ENCODE data around the gene AKNAD1. TPM values are rescaled to one million over a fixed set of nuclear protein-coding genes. Genes with fewer than 3 reads are reported as not detected.

AKNAD1 gene
- total and polyA plus RNA-seq, 2 of the 8 experiments (the other 6 are each of a cell fraction or from before 2014, with no cell fraction given) = not detected

- no peak for FAIRE-seq
- WGBS, 2 experiments (ENCODE audit: extremely low coverage in 1 of 2, insufficient coverage in 1 of 2, insufficient read length in 1 of 2, insufficient replicate concordance in 2 of 2, low coverage in 1 of 2, low lambda C conversion rate in 2 of 2, missing lambda C conversion rate in 1 of 2) = 95% methylated on average over 11 of the region's 11 CpGs; no CpG with 5 or more reads in 1 of the 2 experiments
- TF ChIP-seq HDAC6 (IDR thresholded peaks at IDR 0.05; ENCODE audit: low read depth, low read length) (no peak), KDM1A (IDR thresholded peaks at IDR 0.05; ENCODE audit: borderline replicate concordance, low read length) (no peak), TAF1 (IDR thresholded peaks at IDR 0.05; ENCODE audit: low read depth, low read length) (no peak), E2F6 (IDR thresholded peaks at IDR 0.05) (no peak), NANOG (IDR thresholded peaks at IDR 0.05; ENCODE audit: insufficient read depth, low read depth, low read length, poor library complexity, severe bottlenecking) (no peak), RAD21 (IDR thresholded peaks at IDR 0.05 in 1 of 2, conservative IDR thresholded peaks at IDR 0.05 in 1 of 2; ENCODE audit: low read depth in 2 of 2, low read length in 2 of 2) (no peak), MAX (IDR thresholded peaks at IDR 0.05) (no peak), ATF2 (IDR thresholded peaks at IDR 0.05; ENCODE audit: low read length) (no peak), GTF2F1 (IDR thresholded peaks at IDR 0.05; ENCODE audit: borderline replicate concordance, low read depth, low read length) (no peak), SRF (IDR thresholded peaks at IDR 0.05; ENCODE audit: low read depth, low read length) (no peak), POLR2AphosphoS5 (IDR thresholded peaks at IDR 0.05; ENCODE audit: low read depth, low read length) (no peak), KDM5A (IDR thresholded peaks at IDR 0.05; ENCODE audit: low read length) (no peak)
These were observed 53.3 kb downstream of the AKNAD1 start for GRCh38 chr1:108803548-108803947.

More at GRCh38 chr1:108803548-108803947, 53.3 kb downstream of the AKNAD1 start:
- no peaks in the 10 kb centered on the region for H3K4me1 ChIP-seq (replicated peaks in 1 of 4; ENCODE audit: control insufficient read depth in 3 of 4, insufficient read depth in 4 of 4, low read length in 3 of 4)
- no peak overlapping the region for H4K5ac ChIP-seq (ENCODE audit: insufficient read length, low read depth, low read length)
- ChIA-PET CTCF (ENCODE audit: partially characterized antibody) (no interaction called here), POLR2A (ENCODE audit: partially characterized antibody) (no interaction called here)
- H3K56ac ChIP-seq (replicated peaks; ENCODE audit: insufficient read length, low read depth, low read length) = no peak overlapping the region
- H2BK12ac ChIP-seq (ENCODE audit: low read depth, low read length) = no peak overlapping the region
- no peaks in the 10 kb centered on the region for H3K27me3 ChIP-seq (replicated peaks in 1 of 4; ENCODE audit: control insufficient read depth in 3 of 4, extremely low read depth in 1 of 4, insufficient read depth in 3 of 4, low read length in 3 of 4)
- no peak overlapping the region for H2BK120ac ChIP-seq (replicated peaks; ENCODE audit: low read depth, low read length)
- H3K79me2 ChIP-seq (ENCODE audit: control insufficient read depth in 1 of 2, insufficient read depth in 2 of 2, low read length in 2 of 2) = no peaks in the 10 kb centered on the region
- no peak overlapping the region for H3K4me2 ChIP-seq (ENCODE audit: insufficient read depth in 1 of 2, low read depth in 2 of 2, low read length in 2 of 2)
- no peaks in the 10 kb centered on the region for H3K23me2 ChIP-seq (ENCODE audit: low read depth, low read length)
- no peak overlapping the region for H3K27ac ChIP-seq (ENCODE audit: low read depth, low read length)
- H4K8ac ChIP-seq (ENCODE audit: extremely low read depth, insufficient read depth, low read length) = no peak overlapping the region
- H3K9ac ChIP-seq (replicated peaks in 1 of 4; ENCODE audit: extremely low read depth in 1 of 4, low read depth in 3 of 4, low read length in 3 of 4) = no peak overlapping the region
- H3K23ac ChIP-seq (ENCODE audit: insufficient read length) = no peak overlapping the region
- no peak overlapping the region for H2AFZ ChIP-seq (ENCODE audit: low read length)
- H2BK15ac ChIP-seq (ENCODE audit: low read length) = no peak overlapping the region
- no peaks in the 10 kb centered on the region for H3K79me1 ChIP-seq (ENCODE audit: low read depth, low read length)
- no peak overlapping the region for H2AK5ac ChIP-seq (ENCODE audit: low read depth, low read length)
- no peak overlapping the region for H4K91ac ChIP-seq (replicated peaks; ENCODE audit: insufficient read length, low read length)
- H3K9me3 ChIP-seq (ENCODE audit: insufficient read depth in 2 of 2, low read depth in 1 of 2, low read length in 1 of 2) = no peaks in the 10 kb centered on the region
- no peak overlapping the region for H2BK20ac ChIP-seq (ENCODE audit: low read length)
- H3K4me3 ChIP-seq (ENCODE audit: extremely low read depth in 1 of 4, insufficient read depth in 2 of 4, low read depth in 3 of 4, low read length in 4 of 4) = no peak overlapping the region
- no peak for DNase-seq (ENCODE audit: low read depth in 1 of 2, low spot score in 2 of 2)
- H4K20me1 ChIP-seq (replicated peaks in 1 of 2; ENCODE audit: control insufficient read depth in 1 of 2, insufficient read depth in 2 of 2, low read length in 2 of 2) = no peaks in the 10 kb centered on the region
- peaks cover 0 to 12% (median under 1%) of the 10 kb centered on the region in 4 experiments; a peak in 5 of 8 replicates for H3K36me3 ChIP-seq (ENCODE audit: control insufficient read depth in 2 of 4, insufficient read depth in 4 of 4, low read length in 3 of 4)
- H3K4ac ChIP-seq (replicated peaks; ENCODE audit: insufficient read length, low read depth, low read length) = no peak overlapping the region
- H3K18ac ChIP-seq (ENCODE audit: extremely low read depth, low read length) = no peak overlapping the region
- no peak overlapping the region for H2BK5ac ChIP-seq (ENCODE audit: low read depth, low read length)
- H3K14ac ChIP-seq (ENCODE audit: insufficient read length) = no peak overlapping the region
